DMS53 treated with DMSO at 0.1 percent for 48 hours (cell line): ENCODE results near the gene ARHGEF39.

ENCODE experiments used
- DNase-seq: peaks from one replicate; lab custom pipeline; 2025; ENCODE audit not compliant: unreplicated experiment; lab: John Stamatoyannopoulos, UW

Gene ARHGEF39

GRCh38 chr9:35664531-35665470 is at the start of gene ARHGEF39:
Gene ARHGEF39, minus strand, starts transcription at chr9:35665195. Its CDS starts 26 bp downstream, at chr9:35665169.
- peak; percentile 79 for DNase-seq

DNA sequence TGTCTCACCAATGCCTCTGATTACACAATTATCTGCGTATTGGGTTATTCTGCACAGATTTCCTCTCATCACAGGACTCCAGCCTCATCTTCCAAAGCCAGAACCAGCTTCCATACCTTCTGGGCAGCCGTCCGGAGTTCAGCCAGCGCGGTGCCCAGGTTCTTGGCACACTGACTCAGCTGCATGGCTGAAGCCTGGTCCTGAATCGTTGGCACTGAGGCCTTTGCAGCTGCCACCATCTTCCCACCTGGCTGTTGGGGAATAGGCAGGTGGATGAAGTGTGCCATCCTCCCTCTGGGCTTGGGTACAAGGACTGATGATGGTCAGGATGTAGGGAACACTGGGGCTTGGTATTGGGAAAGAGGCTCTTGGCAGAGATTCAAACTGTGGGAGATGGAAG is 49.1 kb upstream of the ARHGEF39 start:
- DNase-seq = no peak

- no peak for DNase-seq
Measured at GRCh38 chr9:35713578-35713977, 48.6 kb upstream of the ARHGEF39 start.

GRCh38 chr9:35712762-35713400 is 47.9 kb upstream of the ARHGEF39 start:
- DNase-seq = no peak

DNA sequence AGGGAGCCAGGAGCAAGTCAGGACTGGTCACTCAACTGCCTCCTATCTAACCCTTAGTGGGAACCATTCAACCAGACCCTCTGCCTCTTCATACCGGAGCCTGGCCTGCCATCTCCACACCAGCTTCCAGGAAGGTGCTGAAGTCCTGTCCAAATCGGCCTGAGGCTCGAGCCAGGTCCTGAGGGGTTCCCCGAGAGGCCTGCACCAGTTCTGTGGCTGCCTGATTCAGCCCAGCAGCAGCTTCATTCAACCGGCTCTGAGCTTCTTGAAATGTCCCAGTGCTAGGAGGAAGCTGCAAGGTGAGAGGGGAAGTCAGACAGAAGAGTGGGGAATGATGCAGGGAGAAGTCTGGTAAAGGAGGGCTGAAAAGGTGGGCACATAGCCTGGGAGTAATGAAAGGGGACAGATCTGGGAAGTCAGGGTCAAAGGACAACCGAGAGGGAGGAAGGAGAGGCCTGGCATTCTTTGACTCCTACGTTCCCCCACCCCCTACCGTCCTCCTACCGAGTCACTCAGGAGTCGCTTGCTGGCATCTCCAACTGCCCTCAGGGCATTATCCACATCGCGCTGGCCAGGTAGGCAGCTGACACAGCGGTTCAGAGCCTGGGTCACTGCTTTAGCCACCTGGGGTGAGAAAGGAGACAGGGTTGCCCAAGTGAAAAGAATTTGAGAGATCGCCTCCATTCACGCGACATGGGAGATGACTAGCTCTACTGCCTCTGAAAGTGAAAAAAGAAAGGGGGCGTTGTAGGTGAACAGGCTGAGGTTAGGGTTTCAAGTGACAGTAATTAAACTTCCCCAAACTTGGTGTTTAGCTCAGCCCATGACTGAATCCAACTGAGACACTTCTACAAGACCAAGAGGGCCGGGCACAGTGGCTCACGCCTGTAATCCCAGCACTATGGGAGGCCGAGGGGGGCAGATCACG is 46.8 kb upstream of the ARHGEF39 start:
- no peak for DNase-seq

- no peak for DNase-seq
Measured at GRCh38 chr9:35710818-35711500, 46.0 kb upstream of the ARHGEF39 start.

- no peak for DNase-seq
Measured at GRCh38 chr9:35708146-35708545, 43.2 kb upstream of the ARHGEF39 start.

DNA sequence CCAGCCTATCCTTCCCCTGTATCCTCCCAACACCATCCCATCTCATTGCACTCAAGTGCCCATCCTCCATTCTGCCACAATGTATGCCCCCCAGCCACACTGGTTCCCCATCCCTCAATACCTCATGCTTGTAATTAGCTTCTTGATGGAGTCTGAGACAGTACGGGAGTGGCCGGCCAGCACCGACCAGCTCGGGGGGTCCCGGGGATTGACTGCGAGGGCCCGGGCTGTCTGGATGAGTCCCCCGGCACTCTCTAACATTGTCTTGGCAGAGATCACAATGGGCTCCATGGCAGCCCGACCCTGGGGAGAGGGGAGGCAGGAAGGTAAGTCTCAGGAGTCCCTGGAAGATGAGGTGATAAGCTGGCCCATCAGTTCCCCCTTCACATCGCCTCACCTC is 42.0 kb upstream of the ARHGEF39 start:
- DNase-seq = no peak

GRCh38 chr9:35705836-35706430 is 40.9 kb upstream of the ARHGEF39 start:
- no peak for DNase-seq

DNA sequence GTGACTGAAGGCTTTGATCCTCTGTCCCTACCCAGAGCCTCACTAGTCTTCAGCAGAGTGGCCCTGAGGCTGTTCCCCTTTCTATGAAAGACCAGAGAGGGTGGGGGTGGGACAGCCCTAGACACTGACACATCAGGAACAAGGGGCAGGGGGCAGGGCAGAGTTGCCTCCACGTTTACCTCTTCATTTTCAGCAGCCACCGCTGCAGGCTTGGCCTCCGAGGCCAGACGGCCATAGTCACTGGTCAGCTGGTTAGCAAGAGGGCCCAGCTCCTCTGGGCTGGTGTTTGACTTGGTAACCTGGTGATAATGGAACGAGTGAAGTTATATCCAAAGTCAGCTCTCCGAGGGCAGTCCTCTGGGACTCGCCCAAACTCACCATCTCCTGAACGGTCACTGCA is 40.4 kb upstream of the ARHGEF39 start:
- DNase-seq = no peak

- no peak for DNase-seq
Measured at GRCh38 chr9:35703906-35704672, 39.1 kb upstream of the ARHGEF39 start.

DNA sequence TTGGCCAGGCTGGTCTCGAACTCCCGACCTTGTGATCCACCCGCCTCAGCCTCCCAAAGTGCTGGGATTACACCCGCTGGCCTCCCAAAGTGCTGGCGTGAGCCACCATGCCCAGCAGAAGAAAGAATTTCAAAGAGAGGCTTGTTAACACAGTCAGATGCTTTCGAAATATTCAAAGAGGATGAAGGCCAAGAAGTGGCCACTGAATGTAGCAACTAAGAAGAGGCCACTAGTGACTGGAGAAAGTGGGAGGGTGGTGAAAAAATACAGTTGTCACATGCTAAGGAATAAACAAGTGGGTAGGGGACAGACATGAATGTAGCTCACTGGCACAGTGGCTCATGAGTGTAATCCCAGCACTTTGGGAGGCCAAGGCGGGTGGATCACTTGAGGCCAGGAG is 37.7 kb upstream of the ARHGEF39 start:
- DNase-seq = no peak

- DNase-seq = no peak
Measured at GRCh38 chr9:35700942-35701341, 35.9 kb upstream of the ARHGEF39 start.

DNA sequence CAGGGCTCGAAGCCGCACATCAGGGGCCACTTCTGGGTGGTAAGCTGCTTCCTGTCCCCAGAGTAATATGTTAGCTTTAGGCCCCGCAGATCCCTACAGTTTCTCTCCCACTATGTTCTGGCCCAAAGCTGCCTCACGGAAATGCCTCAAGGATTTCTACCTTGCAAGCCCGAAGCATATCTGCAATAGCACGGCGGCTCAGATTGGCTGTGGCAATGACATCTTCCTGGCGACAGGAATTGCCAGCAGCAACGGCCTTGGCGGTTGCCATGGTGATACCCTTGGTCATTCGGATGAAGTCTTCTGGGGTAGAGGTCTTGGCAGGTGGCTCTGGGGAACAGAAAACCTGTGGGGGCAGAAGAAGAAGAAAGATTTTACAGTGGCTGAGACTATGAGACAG is 35.0 kb upstream of the ARHGEF39 start:
- no peak for DNase-seq

DNA sequence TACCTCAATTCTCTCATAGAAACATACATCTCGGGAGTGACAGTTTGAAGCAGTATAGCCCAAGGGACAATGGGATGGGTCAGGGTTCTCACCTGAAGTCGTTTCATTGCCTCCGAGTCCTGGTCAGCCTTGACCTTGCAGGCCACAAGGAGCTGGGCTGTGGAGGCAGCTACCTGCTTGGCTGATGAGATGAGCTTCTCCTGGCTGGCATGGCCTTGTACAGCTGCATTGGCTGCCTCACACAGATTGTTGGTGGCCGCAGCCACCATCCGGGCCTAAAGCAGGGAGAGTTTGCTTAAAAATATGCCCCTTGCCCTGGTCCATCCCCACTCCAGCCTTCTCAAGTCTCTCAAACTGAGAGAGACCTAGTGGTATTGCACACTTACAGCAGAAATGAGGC is 33.2 kb upstream of the ARHGEF39 start:
- DNase-seq = no peak

GRCh38 chr9:35697486-35697885 is 32.5 kb upstream of the ARHGEF39 start:
- DNase-seq = no peak

GRCh38 chr9:35696520-35697215 is 31.7 kb upstream of the ARHGEF39 start:
- peak; percentile 26 for DNase-seq

DNA sequence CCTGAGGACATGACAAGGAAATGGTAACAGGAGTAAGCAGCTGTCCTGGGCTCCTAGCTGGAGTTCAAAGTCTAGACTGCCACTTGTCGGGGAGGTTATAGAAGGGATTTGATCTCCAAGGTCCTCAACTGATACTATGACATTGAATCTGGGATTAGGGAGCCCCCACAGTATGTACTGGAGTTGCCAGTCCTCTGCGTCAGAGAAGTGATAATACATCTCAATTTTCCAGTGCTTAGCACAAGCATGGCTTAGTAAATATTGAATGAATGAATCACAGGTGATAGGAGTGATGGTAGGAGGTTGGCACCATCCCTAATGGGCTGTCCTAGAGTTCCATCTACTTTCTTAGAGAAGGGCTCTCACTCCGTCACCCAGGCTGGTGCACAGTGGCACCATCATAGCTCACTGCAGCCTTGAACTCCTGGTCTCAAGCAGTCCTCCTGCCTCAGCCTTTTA is 31.0 kb upstream of the ARHGEF39 start:
- DNase-seq = peak; percentile 87

DNA sequence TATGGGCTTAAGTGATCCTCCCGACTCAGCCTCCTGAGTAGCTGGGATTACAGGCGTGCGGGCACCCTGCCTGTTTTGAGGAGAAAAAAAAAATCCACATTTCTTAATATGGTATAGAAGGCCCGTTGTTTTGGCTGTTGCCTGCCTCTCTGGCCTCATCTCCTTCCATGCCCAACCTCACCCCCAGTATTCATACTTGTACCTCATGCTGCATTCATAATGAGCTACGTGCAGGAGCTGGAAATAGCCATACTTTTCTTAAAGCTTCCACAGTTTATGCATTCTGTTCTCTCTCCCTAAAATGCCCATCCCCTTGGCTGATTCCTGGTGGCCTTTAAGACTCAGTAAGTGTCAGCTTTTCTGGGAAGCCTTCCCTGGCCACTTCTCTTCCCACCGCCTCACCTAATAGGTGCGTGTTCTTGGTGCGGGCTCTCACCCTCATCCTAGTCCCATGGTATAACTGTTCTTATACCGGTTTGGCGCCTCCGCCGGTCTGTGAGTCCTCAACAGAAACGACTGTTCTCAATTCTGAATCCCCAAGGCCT is 26.8 kb upstream of the ARHGEF39 start:
- DNase-seq = no peak
